HG02571 (cell line): Measurements from ENCODE around the gene MSI2.
A peak's percentile ranks its signal among the peaks of the same experiment; 100 is the strongest.

Experiments
- ATAC-seq: cut with Tn5 transposase; IDR thresholded peaks from one replicate; pipeline ENCODE4 v1.9.1; 2021; ENCODE audit warnings: mild to moderate bottlenecking, moderate library complexity; ENCODE audit not compliant: unreplicated experiment

Gene MSI2

DNA sequence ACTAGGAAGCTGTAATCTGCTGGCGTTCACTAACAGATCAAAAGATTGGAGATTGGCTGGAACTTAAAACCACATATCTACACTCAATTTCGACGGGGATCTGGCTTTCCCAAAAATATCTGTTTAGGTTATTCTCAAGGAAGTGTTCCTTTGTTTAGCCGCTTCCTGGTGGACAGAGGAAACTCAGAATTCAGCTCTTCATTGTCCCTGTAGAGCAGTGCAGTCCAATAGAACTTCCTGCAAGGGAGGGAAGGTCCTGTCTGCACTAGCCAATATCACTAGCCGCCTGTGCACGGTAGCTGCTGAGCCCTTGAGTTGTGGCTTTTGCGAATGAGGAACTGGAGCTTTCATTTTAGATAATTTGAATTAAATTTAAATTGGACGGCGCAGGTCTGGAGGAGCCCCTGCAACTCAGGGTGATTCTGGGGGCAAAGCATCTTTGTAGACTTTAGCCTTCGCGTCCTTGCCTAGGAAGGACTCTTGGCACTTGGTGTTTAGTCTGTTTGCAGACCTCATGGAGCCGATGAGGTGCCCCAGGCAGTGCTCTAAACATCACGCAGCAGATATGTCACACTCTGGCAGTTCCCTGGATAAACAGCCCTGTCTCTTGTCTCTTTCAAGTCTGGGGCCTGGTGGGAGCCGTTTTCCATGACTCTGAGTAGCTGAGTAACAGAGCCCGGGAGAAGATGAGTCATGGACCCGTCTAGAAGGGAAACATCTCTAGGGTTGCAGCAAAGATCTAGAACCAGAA is 366.5 kb downstream of the MSI2 start:
- ATAC-seq: no peak

DNA sequence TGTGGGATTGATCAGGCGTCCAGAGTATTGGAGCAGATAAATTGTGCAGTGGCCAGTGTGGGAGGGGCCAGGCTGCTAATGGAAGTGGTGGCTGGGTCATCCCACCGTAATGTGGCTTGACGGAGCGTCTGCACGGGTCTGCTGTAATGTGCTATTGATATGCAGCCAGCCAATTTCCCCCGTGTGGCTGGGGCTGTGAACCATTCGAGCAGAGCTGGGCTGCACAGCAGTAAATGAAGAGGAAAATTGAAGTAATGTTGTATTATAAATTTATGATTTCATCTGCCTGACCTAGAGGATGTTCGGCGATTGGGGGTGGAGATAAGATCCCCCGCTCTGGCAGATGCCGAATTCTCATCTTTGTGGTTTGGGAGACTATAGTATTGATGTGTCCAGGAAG is 367.3 kb downstream of the MSI2 start:
- ATAC-seq: no peak

GRCh38 chr17:57624386-57624785 is 368.1 kb downstream of the MSI2 start:
- no peak for ATAC-seq

- no peak for ATAC-seq
Observed at GRCh38 chr17:57625511-57625910, 369.2 kb downstream of the MSI2 start.

DNA sequence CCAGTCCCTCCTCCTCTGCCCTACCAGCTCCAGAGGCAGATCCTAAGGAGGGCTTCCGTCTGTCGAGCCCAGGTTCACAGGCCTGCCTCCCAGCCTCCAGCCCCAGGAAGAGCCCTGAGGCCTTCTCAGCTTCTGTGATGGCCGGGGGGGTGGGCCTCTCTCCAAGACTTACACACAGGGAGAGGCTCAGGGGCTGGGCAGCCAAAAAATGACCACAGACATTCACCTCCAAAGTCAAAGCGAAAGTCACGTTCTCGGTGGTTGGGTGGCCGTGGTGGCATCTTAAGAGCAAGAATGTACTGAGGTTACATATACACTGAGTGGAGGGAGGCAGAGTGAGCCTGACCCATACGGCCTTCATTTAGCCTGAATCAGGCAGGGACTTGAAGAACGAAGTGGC is 369.6 kb downstream of the MSI2 start:
- no peak for ATAC-seq

GRCh38 chr17:57626520-57627210 is 370.3 kb downstream of the MSI2 start:
- no peak for ATAC-seq

GRCh38 chr17:57627591-57627990 is 371.3 kb downstream of the MSI2 start:
- ATAC-seq: no peak

- no peak for ATAC-seq
Observed at GRCh38 chr17:57628421-57628820, 372.1 kb downstream of the MSI2 start.

- ATAC-seq: peak; percentile 67
Observed at GRCh38 chr17:57629470-57629869, 373.1 kb downstream of the MSI2 start.

- ATAC-seq: no peak
Observed at GRCh38 chr17:57629886-57630285, 373.6 kb downstream of the MSI2 start.

DNA sequence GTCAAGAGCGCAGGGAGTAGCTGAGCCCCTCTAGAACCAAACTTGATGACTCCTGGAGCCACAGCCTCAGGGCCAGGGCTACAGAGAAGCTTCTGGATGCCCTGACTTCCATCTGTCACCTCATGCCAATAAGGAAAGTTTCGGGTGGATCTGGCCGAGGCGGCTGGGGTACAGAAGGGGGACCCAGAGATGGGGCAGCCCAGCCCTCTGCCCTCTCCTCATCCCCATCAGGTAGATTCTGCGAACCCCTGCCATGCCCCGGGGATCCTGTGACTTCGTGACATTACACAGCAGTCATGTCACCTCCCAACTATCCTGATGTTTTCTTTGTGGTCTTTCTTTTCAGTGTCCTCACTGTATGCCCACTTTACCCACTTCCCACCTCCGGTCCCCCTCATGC is 374.4 kb downstream of the MSI2 start:
- ATAC-seq: no peak

GRCh38 chr17:57631871-57632270 is 375.5 kb downstream of the MSI2 start:
- no peak for ATAC-seq

DNA sequence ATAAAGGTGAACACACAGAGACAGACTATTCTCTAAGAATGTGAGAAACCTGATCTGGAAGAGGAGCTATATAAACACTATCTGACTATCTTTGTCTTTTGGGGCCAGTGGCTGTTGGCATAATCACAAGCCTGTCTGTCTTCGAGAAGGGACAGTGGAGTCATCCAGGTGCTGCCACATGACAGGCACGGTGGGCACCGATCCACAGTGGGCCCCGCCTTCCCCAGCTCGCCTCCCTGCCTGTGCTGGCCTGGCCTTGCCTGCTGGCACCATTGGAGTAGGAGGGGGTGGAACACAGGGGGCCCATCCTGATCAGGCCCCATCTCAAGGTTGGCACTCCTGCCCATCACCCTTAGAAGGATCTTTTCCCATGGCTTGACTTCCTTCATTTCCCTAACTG is 376.0 kb downstream of the MSI2 start:
- ATAC-seq: no peak

- ATAC-seq: no peak
Observed at GRCh38 chr17:57633236-57633635, 376.9 kb downstream of the MSI2 start.

DNA sequence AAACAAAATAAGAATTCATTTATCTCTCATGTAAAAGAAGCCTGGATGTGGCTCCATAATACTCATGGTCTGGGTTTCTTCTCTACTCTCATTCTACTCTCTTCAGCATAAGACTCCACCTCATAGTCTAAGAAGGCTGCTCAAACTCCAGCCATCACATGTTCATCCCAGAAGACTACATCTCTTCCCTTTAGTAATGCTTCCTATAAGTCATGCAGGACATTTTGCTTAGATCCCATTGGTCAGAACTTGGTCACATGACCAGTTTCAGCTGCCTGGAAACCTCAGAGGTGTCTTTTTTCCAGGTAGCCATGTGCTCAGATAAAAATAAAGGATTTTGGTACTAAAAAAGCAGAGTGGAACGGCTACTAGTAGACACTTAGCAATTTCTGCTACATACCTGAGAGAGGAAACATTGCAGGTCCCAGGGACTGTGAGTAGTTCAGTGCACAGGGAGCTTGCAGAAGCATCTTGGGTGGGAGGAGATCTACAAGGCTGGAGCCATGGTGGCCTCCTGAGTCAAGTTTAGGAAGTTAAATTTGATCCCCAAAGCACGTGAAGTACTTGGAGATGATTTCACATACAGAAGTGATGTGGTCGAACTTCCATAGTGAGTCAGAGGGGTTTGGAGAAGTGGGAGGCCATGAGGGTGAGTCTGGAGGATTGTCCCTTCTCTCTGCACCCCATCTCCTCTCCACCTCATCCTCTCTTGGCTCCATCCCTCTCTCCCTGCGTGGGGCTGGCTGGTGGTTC is 378.6 kb downstream of the MSI2 start:
- no peak for ATAC-seq

GRCh38 chr17:57636274-57636673 is 380.0 kb downstream of the MSI2 start:
- ATAC-seq: no peak

DNA sequence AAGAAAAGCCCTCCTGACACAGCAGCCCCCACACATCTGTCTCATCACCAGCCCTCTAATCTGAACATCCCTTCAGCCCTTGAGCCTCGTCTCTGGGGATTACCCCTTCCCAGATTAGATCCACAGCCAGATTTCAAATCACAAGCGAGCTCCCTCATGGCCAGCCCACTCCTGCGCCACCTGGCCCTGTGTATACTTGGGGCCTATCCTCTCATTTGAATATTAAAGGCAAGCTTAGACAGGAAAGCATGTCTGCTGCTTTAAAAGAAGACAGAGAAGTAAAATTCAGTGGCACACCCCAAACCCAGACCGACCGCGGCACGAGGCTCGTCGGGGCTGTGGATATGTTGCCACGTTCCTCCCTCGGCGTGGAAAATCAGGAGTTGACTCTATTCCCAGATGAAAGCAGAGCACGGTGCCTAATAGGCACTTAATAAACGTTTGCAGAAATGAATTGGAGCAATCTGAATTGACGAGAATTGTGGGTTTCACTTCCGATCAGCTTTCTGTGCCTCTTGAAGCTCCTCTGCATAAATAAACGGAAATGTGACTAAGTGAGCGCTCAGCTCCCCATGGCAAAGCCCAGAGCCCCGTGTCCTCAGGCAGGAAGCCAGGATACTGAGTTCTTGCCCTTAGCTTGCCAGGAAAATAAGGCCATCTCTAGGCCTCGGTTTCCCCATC is 380.8 kb downstream of the MSI2 start:
- no peak for ATAC-seq

- ATAC-seq: no peak
Observed at GRCh38 chr17:57637666-57638010, 381.3 kb downstream of the MSI2 start.

DNA sequence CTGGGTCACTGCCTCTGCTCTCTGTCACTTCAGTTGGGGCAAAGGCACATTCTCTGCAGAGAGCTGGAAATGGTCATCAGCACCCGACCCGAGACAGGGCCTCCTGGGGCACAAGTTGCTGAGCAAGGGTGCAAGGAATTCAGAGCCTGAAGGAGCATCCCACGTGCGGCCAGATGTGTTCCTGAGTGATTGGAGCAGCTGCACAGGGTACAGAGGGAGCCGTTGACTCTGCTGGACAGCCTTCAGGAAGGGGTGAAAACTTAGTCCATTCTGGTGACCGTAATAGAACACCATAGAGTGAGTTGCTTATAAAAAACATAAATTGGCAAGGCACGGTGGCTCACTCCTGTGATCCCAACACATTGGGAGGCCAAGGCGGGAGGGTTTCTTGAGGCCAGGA is 382.0 kb downstream of the MSI2 start:
- no peak for ATAC-seq

DNA sequence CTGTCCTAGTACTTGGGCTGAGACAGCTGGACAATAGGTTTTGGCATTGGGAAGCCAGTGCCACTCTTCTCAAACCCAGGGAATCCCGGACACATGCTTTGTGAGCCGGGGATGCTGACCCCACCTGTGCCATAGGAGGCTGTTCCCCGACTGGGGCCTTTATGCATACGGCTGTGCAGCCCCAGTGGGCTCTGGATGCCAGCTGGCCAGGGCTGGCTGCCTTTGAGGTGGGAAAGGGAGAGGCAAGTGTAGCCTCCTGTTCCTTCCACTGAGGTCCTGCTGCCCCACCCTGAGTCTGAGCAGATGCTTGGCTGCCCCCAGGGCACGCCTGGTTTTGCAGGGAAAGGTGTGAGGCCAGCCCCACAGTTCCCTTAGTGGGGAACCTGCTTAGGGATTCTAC is 383.1 kb downstream of the MSI2 start:
- no peak for ATAC-seq

- no peak for ATAC-seq
Observed at GRCh38 chr17:57640079-57640478, 383.8 kb downstream of the MSI2 start.
